ENCODE measurements around the gene NACA2. TPM values are rescaled to one million over a fixed set of nuclear protein-coding genes. Genes with fewer than 3 reads are reported as not detected.

Gene NACA2
- total RNA-seq, 1 donor from 2014 or later = not detected

- no peak for DNase-seq
Observed at GRCh38 chr17:61545335-61545938, 45.6 kb downstream of the NACA2 start.

GRCh38 chr17:61543786-61544415, 47.1 kb downstream of the NACA2 start:
- no peak for DNase-seq

- DNase-seq = no peak
Observed at GRCh38 chr17:61542027-61542426, 49.0 kb downstream of the NACA2 start.

- no peak for DNase-seq
Observed at GRCh38 chr17:61540874-61541273, 50.1 kb downstream of the NACA2 start.

Other genes starting within 250 kb of the NACA2 start
- gene TBX2, start 191.4 kb downstream of the NACA2 start, total RNA-seq = 0.47 TPM
- not detected for gene TBX4, start 138.8 kb downstream of the NACA2 start, total RNA-seq

All from occipital lobe (tissue), 2 donors.